NT2/D1 (cell line): ENCODE measurements around the gene NME7.

ENCODE experiments used
- SUZ12 ChIP-seq: IDR thresholded peaks from 2 replicates; pipeline ENCODE4 v1.6.1; 2011; ENCODE audit not compliant: insufficient read length, insufficient read depth; ENCODE audit errors: extremely low read depth
- YY1 ChIP-seq: IDR thresholded peaks from 2 replicates; pipeline ENCODE4 v1.6.1; 2011; ENCODE audit not compliant: insufficient read length, insufficient read depth
- ZNF274 ChIP-seq: IDR thresholded peaks from 2 replicates; pipeline ENCODE4 v1.6.1; 2011; ENCODE audit warnings: mild to moderate bottlenecking, low read depth, low read length

- TF ChIP-seq SUZ12 (no peak), ZNF274 (no peak), YY1 (no peak)
These were observed 39.7 kb downstream of the NME7 start for GRCh38 chr1:169327875-169328274.
